Activated CD8-positive, alpha-beta T cell treated with anti-CD3 and anti-CD28 coated beads, Interleukin-2, amount 10 ng/mL, durations not matched to agents 7 days and 5 days (primary cell): ENCODE data around the gene RAB25. TPM values are rescaled to one million over a fixed set of nuclear protein-coding genes. Genes with fewer than 3 reads are reported as not detected.

Experiments used
- ATAC-seq: fragments of 150-1000 bp; cut with Tn5 transposase; one replicate; pipeline ENCODE4 v1.10.0; 2021; ENCODE audit warnings: moderate library complexity
- CTCF ChIA-PET: fragments of 350-600 bp; sonication (Branson Sonifier 250); formaldehyde crosslinking; loops from one replicate; lab custom pipeline; 2021; ENCODE audit warnings: antibody characterized with exemption; lab: Charles Lee
- POLR2A ChIA-PET: fragments of 350-600 bp; sonication (Branson Sonifier 250); formaldehyde crosslinking; loops from one replicate; lab custom pipeline; 2021; ENCODE audit warnings: antibody characterized with exemption; lab: Charles Lee
- DNase-seq: peaks from one replicate; pipeline ENCODE4 v3.0.0-alpha.2; 2020
- H3K27ac Mint-ChIP-seq: one replicate; pipeline ENCODE4 v1.8.0; 2021; ENCODE audit warnings: mild to moderate bottlenecking, mixed read lengths
- H3K27me3 Mint-ChIP-seq: one replicate; pipeline ENCODE4 v1.8.0; 2021; ENCODE audit warnings: low read depth, mixed read lengths
- H3K36me3 Mint-ChIP-seq: one replicate; pipeline ENCODE4 v1.8.0; 2021; ENCODE audit warnings: low read depth, mixed read lengths
- H3K4me1 Mint-ChIP-seq: one replicate; pipeline ENCODE4 v1.8.0; 2021; ENCODE audit warnings: low read depth, mixed read lengths
- H3K4me3 Mint-ChIP-seq: one replicate; pipeline ENCODE4 v1.8.0; 2021; ENCODE audit warnings: mild to moderate bottlenecking, mixed read lengths
- H3K9me3 Mint-ChIP-seq: one replicate; pipeline ENCODE4 v1.8.0; 2022; ENCODE audit warnings: mixed read lengths; ENCODE audit not compliant: insufficient read depth
- total RNA-seq, 2 experiments: library from RNA; stranded (reverse); gene quantifications; one replicate each; pipeline ENCODE4 v1.2.3, GENCODE V29; 2021

RAB25 gene
- total RNA-seq, 2 experiments from 2014 or later = 0.50 TPM; not detected in 1

- peak overlapping the region; percentile 0 for H3K4me3 Mint-ChIP-seq
- ChIA-PET CTCF (interaction anchor here (0.7 to 17.6 kb wide), 24 partner anchors 10 to 349 kb away, joined by 3 to 534 read pairs (median 4); partner anchors contain the start of genes LMNA and SSR2), POLR2A (interaction anchor here (1.1 to 5.4 kb wide), 3 partner anchors 10 to 186 kb away, joined by 5 to 44 read pairs (median 5); partner anchors contain the start of gene SMG5)
- ATAC-seq = no peak
- H3K4me1 Mint-ChIP-seq = peaks cover 36% of the 10 kb centered on the region
- H3K27ac Mint-ChIP-seq = no peak overlapping the region
- no peaks in the 10 kb centered on the region for H3K9me3 Mint-ChIP-seq
- no peaks in the 10 kb centered on the region for H3K36me3 Mint-ChIP-seq
- no peak for DNase-seq
- H3K27me3 Mint-ChIP-seq = peaks cover 44% of the 10 kb centered on the region
Measured at GRCh38 chr1:156095906-156096508, 35.0 kb downstream of the RAB25 start.

GRCh38 chr1:156096640-156097391 is 35.9 kb downstream of the RAB25 start:
- POLR2A ChIA-PET = interaction anchor here (1.0 to 5.4 kb wide), 5 partner anchors 9 to 185 kb away, joined by 3 to 44 read pairs (median 5); partner anchors contain the start of genes LMNA and SMG5
- CTCF ChIA-PET = interaction anchor here (0.7 to 17.6 kb wide), 34 partner anchors 8 to 348 kb away, joined by 3 to 534 read pairs (median 4); partner anchors contain the start of genes LMNA and SMG5
- H3K36me3 Mint-ChIP-seq = no peaks in the 10 kb centered on the region
- DNase-seq = peak; percentile 85
- peaks cover 47% of the 10 kb centered on the region for H3K27me3 Mint-ChIP-seq
- ATAC-seq = peak; percentile 86
- H3K27ac Mint-ChIP-seq = peak overlapping the region; percentile 33
- peak overlapping the region; percentile 0 for H3K4me3 Mint-ChIP-seq
- H3K9me3 Mint-ChIP-seq = no peaks in the 10 kb centered on the region
- H3K4me1 Mint-ChIP-seq = peaks cover 36% of the 10 kb centered on the region

GRCh38 chr1:156097499-156098178 is 36.7 kb downstream of the RAB25 start:
- H3K4me3 Mint-ChIP-seq = no peak overlapping the region
- H3K4me1 Mint-ChIP-seq = peaks cover 36% of the 10 kb centered on the region
- ChIA-PET POLR2A (interaction anchor here (1.0 to 5.4 kb wide), 4 partner anchors 17 to 184 kb away, joined by 3 to 44 read pairs (median 6); partner anchors contain the start of genes LMNA and SMG5), CTCF (interaction anchor here (0.7 to 17.6 kb wide), 27 partner anchors 7 to 348 kb away, joined by 3 to 534 read pairs (median 4); partner anchors contain the start of genes LMNA and SMG5)
- H3K9me3 Mint-ChIP-seq = no peaks in the 10 kb centered on the region
- H3K27me3 Mint-ChIP-seq = peaks cover 42% of the 10 kb centered on the region
- ATAC-seq = peak; percentile 4
- H3K27ac Mint-ChIP-seq = no peak overlapping the region
- no peaks in the 10 kb centered on the region for H3K36me3 Mint-ChIP-seq
- DNase-seq = no peak

GRCh38 chr1:156098784-156099183 is 37.8 kb downstream of the RAB25 start:
- peaks cover 38% of the 10 kb centered on the region for H3K27me3 Mint-ChIP-seq
- no peak overlapping the region for H3K27ac Mint-ChIP-seq
- peaks cover 45% of the 10 kb centered on the region for H3K4me1 Mint-ChIP-seq
- no peak overlapping the region for H3K4me3 Mint-ChIP-seq
- no peak for ATAC-seq
- H3K9me3 Mint-ChIP-seq = no peaks in the 10 kb centered on the region
- DNase-seq = no peak
- no peaks in the 10 kb centered on the region for H3K36me3 Mint-ChIP-seq
- CTCF ChIA-PET = interaction anchor here (0.7 to 17.6 kb wide), 9 partner anchors 8 to 260 kb away, joined by 3 to 534 read pairs (median 9); partner anchors contain the start of gene LMNA
- POLR2A ChIA-PET = interaction anchor here (2.6 to 5.4 kb wide), 2 partner anchors 16 to 28 kb away, joined by 8 to 44 read pairs; partner anchors contain the start of gene LMNA

- ChIA-PET POLR2A (interaction anchor here (5.4 kb wide), 1 partner anchor 27 kb away, joined by 44 read pairs; no protein-coding TSS in a partner anchor), CTCF (interaction anchor here (0.7 to 17.6 kb wide), 10 partner anchors 7 to 260 kb away, joined by 3 to 534 read pairs (median 7); partner anchors contain the start of gene LMNA)
- H3K9me3 Mint-ChIP-seq = no peaks in the 10 kb centered on the region
- H3K4me3 Mint-ChIP-seq = no peak overlapping the region
- no peaks in the 10 kb centered on the region for H3K36me3 Mint-ChIP-seq
- H3K27me3 Mint-ChIP-seq = peaks cover 34% of the 10 kb centered on the region
- H3K27ac Mint-ChIP-seq = no peak overlapping the region
- no peak for DNase-seq
- peaks cover 49% of the 10 kb centered on the region for H3K4me1 Mint-ChIP-seq
- no peak for ATAC-seq
Measured at GRCh38 chr1:156099282-156099681, 38.3 kb downstream of the RAB25 start.

GRCh38 chr1:156100205-156100995 is 39.4 kb downstream of the RAB25 start:
- Mint-ChIP-seq H3K4me3 (no peak overlapping the region), H3K27ac (no peak overlapping the region), H3K4me1 (peaks cover 52% of the 10 kb centered on the region), H3K9me3 (no peaks in the 10 kb centered on the region), H3K36me3 (no peaks in the 10 kb centered on the region), H3K27me3 (peaks cover 33% of the 10 kb centered on the region)
- CTCF ChIA-PET = interaction anchor here (0.7 to 17.6 kb wide), 8 partner anchors 10 to 346 kb away, joined by 3 to 534 read pairs (median 7); partner anchors contain the start of gene LMNA
- DNase-seq (no peak), ATAC-seq (no peak)
- POLR2A ChIA-PET = interaction anchor here (5.4 kb wide), 1 partner anchor 26 kb away, joined by 44 read pairs; no protein-coding TSS in a partner anchor

- H3K36me3 Mint-ChIP-seq = no peaks in the 10 kb centered on the region
- POLR2A ChIA-PET = no interaction called here
- H3K27me3 Mint-ChIP-seq = peaks cover 36% of the 10 kb centered on the region
- no peak for ATAC-seq
- H3K27ac Mint-ChIP-seq = no peak overlapping the region
- H3K9me3 Mint-ChIP-seq = no peaks in the 10 kb centered on the region
- CTCF ChIA-PET = interaction anchor here (9.8 to 17.6 kb wide), 2 partner anchors 14 to 27 kb away, joined by 112 to 534 read pairs; partner anchors contain the start of gene LMNA
- no peak for DNase-seq
- H3K4me3 Mint-ChIP-seq = no peak overlapping the region
- H3K4me1 Mint-ChIP-seq = peaks cover 52% of the 10 kb centered on the region
Measured at GRCh38 chr1:156101880-156102279, 40.9 kb downstream of the RAB25 start.

GRCh38 chr1:156102633-156103511 is 41.9 kb downstream of the RAB25 start:
- Mint-ChIP-seq H3K27ac (no peak overlapping the region), H3K36me3 (no peaks in the 10 kb centered on the region), H3K27me3 (peaks cover 36% of the 10 kb centered on the region), H3K4me3 (no peak overlapping the region), H3K4me1 (peaks cover 42% of the 10 kb centered on the region), H3K9me3 (no peaks in the 10 kb centered on the region)
- no peak for DNase-seq
- POLR2A ChIA-PET = interaction anchor here (1.1 kb wide), 1 partner anchor 23 kb away, joined by 3 read pairs; no protein-coding TSS in a partner anchor
- ATAC-seq = no peak
- CTCF ChIA-PET = interaction anchor here (1.6 to 17.6 kb wide), 3 partner anchors 12 to 26 kb away, joined by 5 to 534 read pairs (median 112); partner anchors contain the start of gene LMNA

GRCh38 chr1:156103521-156103947 is 42.6 kb downstream of the RAB25 start:
- no peaks in the 10 kb centered on the region for H3K36me3 Mint-ChIP-seq
- peaks cover 34% of the 10 kb centered on the region for H3K27me3 Mint-ChIP-seq
- DNase-seq (no peak), ATAC-seq (no peak)
- CTCF ChIA-PET = interaction anchor here (1.6 to 1.9 kb wide), 2 partner anchors 12 to 26 kb away, joined by 5 to 9 read pairs; no protein-coding TSS in a partner anchor
- POLR2A ChIA-PET = no interaction called here
- peaks cover 36% of the 10 kb centered on the region for H3K4me1 Mint-ChIP-seq
- no peak overlapping the region for H3K27ac Mint-ChIP-seq
- H3K4me3 Mint-ChIP-seq = no peak overlapping the region
- no peaks in the 10 kb centered on the region for H3K9me3 Mint-ChIP-seq
